HUES48 (cell line): ENCODE measurements around the gene IL6ST.

Source experiments
- H3K27ac ChIP-seq: one replicate; pipeline ENCODE4 v1.7.0; 2013; ENCODE audit warnings: low read depth, low read length, inconsistent platforms
- H3K27me3 ChIP-seq: 2 replicates; pipeline ENCODE4 v1.6.1; 2013; ENCODE audit warnings: mild to moderate bottlenecking, low read length; ENCODE audit not compliant: control insufficient read depth, insufficient read depth
- H3K36me3 ChIP-seq: 2 replicates; pipeline ENCODE4 v1.6.1; 2013; ENCODE audit warnings: low read length; ENCODE audit not compliant: control insufficient read depth, insufficient read depth
- H3K4me1 ChIP-seq: 2 replicates; pipeline ENCODE4 v1.6.1; 2013; ENCODE audit warnings: mild to moderate bottlenecking, low read length; ENCODE audit not compliant: control insufficient read depth, insufficient read depth
- H3K4me3 ChIP-seq: 2 replicates; pipeline ENCODE4 v1.5.1; 2013; ENCODE audit warnings: mild to moderate bottlenecking, low read depth, low read length
- H3K9ac ChIP-seq: 2 replicates; pipeline ENCODE4 v1.6.1; 2013; ENCODE audit warnings: mild to moderate bottlenecking, low read depth, low read length, moderate library complexity
- H3K9me3 ChIP-seq: 2 replicates; pipeline ENCODE4 v1.6.1; 2013; ENCODE audit warnings: low read length; ENCODE audit not compliant: control insufficient read depth, insufficient read depth

The IL6ST gene

DNA sequence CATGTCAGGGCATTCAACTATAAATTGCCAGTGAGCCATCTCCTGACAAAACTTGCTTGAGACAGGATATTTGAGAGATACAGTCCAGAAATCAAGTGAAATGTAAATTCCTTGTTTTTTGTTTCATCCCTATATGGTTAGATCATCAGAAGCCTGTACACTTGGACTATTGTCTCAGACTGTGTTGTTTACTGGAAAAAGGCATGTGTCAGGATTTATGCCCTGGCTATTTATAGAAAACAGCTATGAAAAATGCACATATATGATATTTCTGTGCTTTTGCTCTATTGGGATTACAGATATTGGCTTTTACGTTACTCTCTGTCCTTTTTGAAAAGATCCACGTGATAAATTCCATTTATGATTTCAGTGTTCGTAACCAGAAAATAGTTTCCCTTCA, 99.4 kb downstream of the IL6ST start:
- Histone ChIP-seq H3K9ac (no peak overlapping the region), H3K27me3 (no peaks in the 10 kb centered on the region), H3K9me3 (peaks cover 3% of the 10 kb centered on the region; the same call in 1 of the 2 replicates), H3K4me1 (no peaks in the 10 kb centered on the region), H3K36me3 (no peaks in the 10 kb centered on the region), H3K27ac (no peak overlapping the region), H3K4me3 (no peak overlapping the region)

- Histone ChIP-seq H3K27ac (no peak overlapping the region), H3K9me3 (peaks cover 3% of the 10 kb centered on the region; the same call in 1 of the 2 replicates), H3K4me3 (no peak overlapping the region), H3K9ac (no peak overlapping the region), H3K36me3 (no peaks in the 10 kb centered on the region), H3K4me1 (no peaks in the 10 kb centered on the region), H3K27me3 (no peaks in the 10 kb centered on the region)
Observed at GRCh38 chr5:55894135-55894534, 100.6 kb downstream of the IL6ST start.

DNA sequence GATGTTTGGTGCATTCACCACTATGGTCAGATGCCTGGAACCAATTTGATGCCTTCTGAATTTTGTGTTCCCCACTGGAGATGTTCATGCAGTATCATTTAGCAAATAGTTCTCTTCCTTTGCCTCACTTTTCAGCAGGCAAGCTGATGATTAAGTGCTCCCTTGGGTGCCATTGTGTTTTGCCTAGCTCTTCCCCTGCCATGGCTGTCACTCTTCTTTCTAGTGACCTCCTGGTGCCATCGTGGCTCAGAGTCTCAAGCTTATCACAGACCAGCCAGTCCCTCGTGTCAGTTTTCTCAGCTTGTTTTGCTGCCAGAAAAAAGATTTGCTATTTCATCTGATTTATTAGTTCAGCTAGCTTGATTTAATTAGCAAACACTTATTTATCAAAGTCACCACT, 102.3 kb downstream of the IL6ST start:
- H3K4me3 ChIP-seq, result no peak overlapping the region
- peaks cover 3% of the 10 kb centered on the region; the same call in 1 of the 2 replicates for H3K9me3 ChIP-seq
- H3K9ac ChIP-seq, result no peak overlapping the region
- H3K4me1 ChIP-seq, result no peaks in the 10 kb centered on the region
- no peaks in the 10 kb centered on the region for H3K27me3 ChIP-seq
- no peak overlapping the region for H3K27ac ChIP-seq
- no peaks in the 10 kb centered on the region for H3K36me3 ChIP-seq

- Histone ChIP-seq H3K4me1 (no peaks in the 10 kb centered on the region), H3K27ac (no peak overlapping the region), H3K36me3 (no peaks in the 10 kb centered on the region), H3K9me3 (peaks cover 3% of the 10 kb centered on the region; the same call in 1 of the 2 replicates), H3K9ac (no peak overlapping the region), H3K4me3 (no peak overlapping the region), H3K27me3 (no peaks in the 10 kb centered on the region)
Observed at GRCh38 chr5:55888205-55888604, 106.6 kb downstream of the IL6ST start.

GRCh38 chr5:55885359-55885758, 109.4 kb downstream of the IL6ST start:
- Histone ChIP-seq H3K9ac (no peak overlapping the region), H3K9me3 (no peaks in the 10 kb centered on the region), H3K36me3 (no peaks in the 10 kb centered on the region)

More at GRCh38 chr5:55885359-55885758, 109.4 kb downstream of the IL6ST start:
- Histone ChIP-seq H3K4me3 (no peak overlapping the region), H3K4me1 (0 out of 2 replicates have a peak, but pooled peaks cover 3% of the 10 kb centered on the region), H3K27me3 (no peaks in the 10 kb centered on the region), H3K27ac (no peak overlapping the region)
